GM04504 (cell line): ENCODE data around the gene PEX14.

ENCODE experiments used
- DNase-seq: peaks from one replicate; pipeline ENCODE4 v3.0.0-alpha.2; 2012; ENCODE audit warnings: low read depth

Gene PEX14

DNA sequence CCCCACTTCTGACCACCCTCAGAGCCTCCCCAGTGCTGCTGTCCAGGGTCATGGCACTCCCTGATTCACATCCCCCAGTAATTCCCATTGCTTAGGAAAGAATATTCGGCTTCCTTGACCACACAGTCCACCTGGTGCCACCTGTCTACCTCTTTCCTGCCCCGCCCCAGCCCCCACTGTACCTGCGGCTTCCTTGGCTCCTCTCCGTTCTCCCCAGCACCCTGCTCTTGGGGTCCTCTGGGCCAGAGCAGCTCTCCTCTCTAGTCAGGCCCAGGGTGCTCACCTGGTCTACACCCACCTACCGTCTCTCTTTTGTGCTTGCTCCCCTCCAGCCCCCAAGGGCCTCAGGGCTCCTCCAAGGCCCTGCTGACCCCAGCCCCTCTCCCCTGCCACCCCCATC is 142.6 kb downstream of the PEX14 start:
- no peak for DNase-seq

DNA sequence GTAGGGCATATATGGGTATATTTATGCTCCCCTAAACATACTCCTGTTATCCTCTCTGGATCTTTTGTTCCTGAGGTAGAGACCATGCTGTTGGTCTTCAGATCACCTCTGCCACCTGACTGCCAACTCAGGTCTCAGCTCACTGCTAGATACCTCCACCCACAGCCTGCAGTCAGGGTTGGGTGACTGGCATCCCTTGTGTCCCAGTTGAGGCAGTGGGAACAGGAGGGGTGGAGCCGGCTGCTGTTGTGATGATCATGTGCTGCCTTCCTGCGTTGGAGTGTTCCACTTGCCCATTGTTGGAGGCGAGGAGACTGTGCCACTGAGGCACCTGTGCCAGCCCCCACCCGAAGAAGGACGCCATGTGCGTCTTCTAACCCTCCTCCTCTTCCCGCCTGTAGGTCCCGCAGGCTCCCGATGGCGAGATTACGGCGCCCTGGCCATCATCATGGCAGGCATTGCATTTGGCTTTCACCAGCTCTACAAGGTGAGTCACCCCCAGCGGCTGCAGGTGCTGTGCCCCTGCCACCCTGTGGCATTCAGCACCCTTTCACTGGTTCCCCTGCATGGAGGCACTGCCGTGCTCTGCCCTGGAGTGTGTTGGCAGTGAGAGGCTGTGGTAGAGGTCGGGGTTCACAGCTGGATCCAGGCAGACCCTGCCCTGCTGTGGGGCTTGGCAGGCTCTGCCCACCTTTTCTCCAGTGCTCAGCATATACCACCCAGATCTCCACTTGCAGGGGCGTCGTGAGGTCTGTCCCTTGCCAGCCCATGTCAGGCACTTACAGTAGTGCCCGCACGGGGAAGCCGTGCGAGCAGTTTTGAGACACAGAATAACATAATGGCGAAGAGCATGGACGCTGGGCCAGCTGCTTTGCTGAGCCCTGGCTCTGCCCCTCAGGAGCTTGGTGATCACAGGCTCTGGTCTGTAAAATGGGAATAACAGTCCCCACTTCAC is 143.5 kb downstream of the PEX14 start:
- DNase-seq: no peak

DNA sequence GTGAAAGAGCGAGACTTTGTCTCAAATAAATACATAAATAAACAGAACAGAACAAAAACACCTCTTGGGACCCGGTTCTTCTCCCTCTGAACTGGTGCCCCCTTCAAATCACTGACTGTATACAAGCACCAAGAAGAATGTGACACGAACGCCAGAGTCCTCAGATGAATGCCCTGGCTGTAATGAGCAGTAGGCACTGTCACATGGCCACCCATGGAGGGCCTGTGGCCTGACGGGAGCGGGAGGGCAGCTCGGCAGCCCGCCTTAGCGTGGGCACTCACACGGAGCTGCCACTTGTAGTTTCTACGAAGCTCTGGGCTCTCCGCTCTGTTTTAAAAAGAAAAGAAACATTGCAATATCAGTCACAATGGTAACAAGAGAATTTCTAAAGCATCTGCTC is 146.0 kb downstream of the PEX14 start:
- no peak for DNase-seq

DNA sequence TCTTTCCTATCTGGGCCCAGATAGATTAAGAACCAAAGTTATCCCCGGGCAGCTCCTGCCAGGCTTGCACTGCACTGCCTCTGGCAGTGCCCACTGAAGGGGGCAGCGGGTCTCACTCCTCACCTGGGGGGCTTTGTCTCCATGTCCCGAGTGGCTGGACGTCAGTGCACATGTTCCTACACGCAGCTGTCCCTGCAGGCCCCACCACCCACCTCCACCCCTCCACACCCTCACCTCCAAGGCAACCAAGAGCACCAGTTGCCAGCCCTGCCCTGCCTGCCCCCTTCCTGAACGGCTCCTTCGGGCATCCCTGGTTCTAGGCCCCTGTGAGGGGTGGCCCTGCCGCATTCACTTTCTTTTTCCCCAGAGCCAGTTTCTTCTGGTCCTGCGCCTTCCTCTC is 147.2 kb downstream of the PEX14 start:
- DNase-seq: no peak

DNA sequence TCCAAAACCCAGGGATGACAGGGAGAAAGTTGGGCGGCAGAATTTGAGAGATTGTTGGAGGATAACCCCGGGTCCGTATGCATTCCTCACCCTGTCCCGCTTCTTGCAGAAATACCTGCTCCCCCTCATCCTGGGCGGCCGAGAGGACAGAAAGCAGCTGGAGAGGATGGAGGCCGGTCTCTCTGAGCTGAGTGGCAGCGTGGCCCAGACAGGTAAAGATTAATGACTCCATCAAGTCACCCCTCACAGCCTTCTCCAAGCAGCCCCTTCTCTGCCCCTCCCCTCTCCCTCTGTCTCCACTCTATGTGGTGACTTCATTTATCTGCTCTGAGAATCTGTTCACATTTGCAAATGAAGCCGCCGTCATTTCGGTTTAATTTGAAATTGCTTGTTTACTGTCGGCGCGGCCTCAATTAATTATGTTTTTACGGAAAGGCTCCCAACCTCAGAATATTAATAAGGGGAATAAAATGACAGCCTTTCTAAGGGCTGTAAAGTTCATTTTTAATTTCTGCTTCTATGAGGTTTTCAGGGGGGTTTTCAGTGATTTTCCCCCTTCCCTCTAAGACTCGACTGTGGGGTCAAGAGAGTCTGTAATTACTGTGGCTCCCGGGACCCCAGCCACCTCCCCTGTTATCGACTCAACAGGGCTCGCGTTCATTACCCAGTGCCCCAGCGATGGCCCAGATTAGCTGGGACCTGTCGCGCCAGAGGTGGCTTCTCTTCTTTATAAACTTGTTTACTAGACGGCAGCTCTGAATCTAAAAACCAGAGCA is 148.3 kb downstream of the PEX14 start:
- DNase-seq: no peak

DNA sequence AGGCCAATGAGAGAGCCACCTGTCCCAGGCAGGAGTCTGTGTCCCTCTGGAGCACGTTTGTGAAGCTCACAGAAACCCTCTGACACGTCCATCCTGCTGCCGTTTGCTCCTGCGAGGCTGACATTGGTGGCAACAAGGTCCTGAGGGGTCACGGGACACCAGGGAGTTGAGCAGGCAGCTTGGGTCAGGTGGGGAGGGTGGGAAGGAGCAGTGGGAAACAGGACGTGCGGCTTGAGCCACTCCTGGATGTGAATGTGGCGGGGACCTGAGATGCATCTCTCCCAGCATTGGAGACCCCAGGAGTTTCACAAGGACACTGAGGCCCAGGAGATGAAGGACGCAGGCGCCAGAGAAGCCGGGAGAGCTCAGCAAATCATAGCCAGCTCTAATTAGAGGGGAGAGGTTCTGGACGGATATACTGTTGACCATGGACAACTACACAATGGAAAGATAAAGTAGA is 149.0 kb downstream of the PEX14 start:
- DNase-seq: no peak

DNA sequence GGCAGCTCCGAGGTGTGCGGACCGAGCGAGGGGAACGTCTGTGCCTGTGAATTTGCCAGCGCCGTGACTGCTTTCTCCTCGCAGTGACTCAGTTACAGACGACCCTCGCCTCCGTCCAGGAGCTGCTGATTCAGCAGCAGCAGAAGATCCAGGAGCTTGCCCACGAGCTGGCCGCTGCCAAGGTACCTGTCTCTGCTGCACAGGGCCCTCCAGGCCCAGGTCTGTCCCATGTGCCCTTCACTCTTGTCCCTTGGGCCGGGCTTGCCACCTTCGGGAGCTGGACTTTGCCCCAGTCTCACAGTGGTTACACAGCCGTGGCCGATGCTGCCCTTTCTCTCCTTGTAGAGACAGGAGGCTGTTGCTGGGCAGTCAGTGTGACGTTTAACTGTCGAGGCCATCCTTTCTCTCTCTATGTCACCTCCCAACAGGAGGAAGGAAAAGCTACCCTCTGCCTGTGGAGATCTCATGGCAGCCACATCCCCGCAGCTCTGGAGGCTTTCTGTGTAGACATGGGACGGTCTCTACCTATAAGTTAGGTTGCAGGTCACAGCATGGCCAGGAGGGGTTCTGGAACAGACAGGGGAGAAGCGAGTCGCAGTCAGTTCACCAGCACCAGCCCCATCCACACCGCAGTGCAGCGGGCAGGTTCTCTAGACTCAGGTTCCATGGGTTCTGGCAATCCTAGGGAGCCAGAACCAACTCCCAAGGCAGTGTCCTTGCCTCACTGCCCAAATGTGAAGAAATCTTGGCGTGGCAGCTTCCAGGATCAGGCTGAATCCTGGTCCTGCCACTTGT is 149.7 kb downstream of the PEX14 start:
- DNase-seq: no peak

DNA sequence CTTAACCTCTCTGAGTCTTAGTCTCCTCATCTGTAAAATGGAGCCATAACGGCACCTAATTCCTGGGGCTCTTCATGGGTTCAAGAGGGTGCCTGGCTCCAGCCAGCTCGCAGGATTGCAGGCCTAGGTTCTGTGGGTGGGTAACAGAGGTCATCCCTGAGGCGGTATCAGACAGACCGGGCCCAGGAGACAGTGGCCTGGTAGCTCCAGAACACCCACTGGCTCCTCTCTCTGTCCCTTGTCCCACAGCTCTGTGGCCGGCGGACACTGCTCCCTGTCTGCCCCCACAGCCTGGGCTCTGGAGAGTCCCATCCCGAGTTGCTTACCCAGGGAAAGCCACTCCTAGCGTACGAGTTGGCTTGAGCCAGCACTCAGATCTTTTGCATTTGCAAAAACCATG is 150.3 kb downstream of the PEX14 start:
- DNase-seq: no peak

DNA sequence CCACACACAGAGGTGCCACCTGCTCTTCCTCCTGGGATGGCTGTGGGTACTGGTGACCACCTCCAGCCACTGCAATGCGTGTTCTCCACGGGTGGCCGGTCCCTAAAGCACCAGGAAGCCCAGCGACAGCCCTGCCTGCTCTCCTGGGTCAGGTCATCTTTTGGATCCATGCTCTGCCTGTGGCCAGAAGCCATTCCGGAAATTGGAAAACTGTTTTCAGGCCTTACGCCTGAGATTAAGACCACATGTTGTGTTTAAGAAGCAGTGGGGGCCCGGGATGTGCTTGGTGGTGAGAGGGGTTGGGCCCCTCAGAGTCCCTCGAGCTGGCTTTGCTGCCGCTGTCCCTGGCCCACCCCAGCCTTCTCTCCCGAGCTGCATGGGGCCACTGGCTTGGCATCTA is 150.8 kb downstream of the PEX14 start:
- DNase-seq: no peak

DNA sequence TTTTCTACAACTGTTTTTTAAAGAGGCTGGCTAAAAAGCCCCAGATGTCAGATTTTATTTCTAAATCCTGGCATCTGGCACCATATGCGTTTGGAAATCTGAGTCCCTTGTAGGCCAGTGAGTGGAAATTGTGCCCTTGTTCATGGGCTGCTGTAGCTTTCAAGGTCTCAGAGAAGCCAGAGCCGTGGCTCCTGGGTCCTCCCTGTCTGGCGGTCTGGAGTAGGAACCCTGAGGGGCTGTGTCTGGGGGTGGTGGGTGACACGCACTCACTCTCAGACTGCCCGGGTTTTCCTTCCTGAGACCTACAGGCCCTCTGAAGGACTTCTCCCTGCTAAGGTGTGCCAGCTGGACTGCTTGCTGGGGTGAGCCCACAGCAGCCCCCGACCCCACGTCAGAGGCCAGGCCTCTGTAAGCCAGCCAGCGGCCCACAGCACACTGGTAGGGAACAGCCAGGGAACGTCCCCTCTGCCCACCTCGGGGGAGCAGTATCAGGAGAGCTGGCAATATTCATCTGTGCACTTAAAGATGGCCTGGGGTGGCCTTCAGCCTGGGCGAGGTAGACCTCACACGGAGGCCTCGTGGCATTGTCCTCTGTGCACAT is 151.5 kb downstream of the PEX14 start:
- DNase-seq: no peak

DNA sequence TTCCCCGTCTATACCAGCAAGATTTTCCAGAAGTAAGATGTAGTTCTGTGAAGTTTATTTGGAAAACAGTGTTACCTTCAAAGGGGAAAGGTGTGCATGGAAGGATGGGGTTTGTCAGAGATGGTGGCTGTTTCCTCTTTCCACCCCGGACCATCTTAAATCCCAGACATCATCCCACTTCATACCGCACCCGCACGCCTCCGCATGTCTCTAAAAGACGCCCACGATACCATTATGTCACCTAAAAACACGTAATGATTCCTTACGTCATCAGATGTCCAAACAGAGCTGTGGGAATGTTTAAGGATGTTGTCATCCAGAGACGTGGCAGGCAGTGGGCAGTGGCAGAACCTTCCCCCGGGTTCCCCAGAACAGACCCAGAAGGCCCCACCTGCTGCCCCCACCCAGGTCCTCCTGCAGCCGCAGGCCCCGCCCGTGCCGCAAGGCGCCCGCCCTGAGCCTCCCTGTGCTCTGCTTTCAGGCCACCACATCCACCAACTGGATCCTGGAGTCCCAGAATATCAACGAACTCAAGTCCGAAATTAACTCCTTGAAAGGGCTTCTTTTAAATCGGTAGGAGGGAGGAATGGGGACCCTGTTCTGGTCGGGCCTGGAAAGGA is 152.2 kb downstream of the PEX14 start:
- no peak for DNase-seq

DNA sequence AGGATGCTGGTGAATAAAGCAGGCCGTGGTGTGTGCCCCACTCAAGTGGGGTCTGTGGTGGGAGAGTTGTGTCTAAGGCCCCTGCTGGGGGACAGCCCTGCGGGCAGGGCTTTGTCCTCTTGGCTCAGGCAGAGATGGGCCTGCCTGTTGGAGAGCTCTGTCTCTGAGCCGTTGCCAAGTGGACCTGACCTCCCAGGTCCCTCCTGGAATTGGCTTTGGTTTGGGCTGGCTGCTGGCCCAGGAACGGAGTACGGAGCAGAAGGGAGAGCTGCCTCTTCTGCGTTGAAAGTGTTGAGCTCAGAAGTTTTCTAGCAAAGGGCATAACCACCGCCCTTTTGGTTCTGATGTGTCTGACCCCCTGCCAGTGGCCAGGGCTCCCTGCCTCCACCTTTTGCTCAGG is 153.9 kb downstream of the PEX14 start:
- no peak for DNase-seq

DNA sequence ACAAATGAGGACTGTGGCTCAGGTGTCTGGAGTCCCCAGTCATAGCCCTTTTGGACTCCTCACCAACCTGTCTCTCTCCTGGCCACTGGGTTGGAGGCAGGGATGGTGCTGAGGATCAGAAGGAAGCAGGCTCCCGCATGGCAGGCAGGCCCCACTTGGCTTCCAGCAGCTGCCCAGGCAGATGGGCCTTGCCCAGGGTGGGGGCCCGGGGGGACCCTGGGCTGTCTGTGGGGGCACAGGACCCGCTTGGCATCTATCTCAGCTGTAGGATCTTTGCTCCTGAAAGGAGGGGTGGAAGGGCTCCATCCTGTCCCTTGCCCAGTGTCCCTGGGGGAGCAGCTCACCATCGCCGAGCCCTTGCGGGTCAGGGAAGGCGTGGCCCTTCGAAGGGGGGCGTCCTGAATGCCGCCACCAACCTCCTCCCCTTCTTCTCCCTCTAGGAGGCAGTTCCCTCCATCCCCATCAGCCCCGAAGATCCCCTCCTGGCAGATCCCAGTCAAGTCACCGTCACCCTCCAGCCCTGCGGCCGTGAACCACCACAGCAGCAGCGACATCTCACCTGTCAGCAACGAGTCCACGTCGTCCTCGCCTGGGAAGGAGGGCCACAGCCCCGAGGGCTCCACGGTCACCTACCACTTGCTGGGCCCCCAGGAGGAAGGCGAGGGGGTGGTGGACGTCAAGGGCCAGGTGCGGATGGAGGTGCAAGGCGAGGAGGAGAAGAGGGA is 154.5 kb downstream of the PEX14 start:
- no peak for DNase-seq

DNA sequence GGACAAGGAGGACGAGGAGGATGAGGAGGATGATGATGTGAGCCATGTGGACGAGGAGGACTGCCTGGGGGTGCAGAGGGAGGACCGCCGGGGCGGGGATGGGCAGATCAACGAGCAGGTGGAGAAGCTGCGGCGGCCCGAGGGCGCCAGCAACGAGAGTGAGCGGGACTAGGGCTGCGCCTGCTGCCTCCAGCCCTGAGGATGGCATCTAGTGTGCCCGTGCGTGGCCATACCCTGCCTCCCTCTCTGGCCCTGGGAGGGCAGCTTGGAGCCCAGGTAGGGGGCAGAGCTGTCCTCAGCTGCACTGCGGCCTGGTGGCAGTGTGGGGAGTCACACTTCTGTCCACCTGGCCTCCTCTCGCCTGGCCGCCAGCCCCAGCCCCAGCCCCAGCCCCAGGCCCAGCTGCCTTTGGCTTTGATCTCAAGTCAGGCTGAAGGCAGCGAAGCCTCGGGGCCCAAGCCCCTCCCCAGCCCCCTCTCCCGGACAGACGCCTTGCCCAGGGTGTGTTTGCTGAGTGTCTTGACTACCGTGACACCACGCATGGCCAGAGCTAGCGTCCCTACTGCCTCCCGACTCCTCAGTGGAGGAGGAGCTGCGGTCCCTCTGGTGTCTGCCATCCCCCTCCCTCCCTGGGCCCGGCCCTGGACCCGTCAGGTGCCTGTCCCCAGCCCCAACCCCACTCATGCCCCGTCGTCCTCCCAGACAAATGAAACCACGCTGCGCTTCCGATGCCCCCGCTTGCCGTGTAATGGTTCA is 155.2 kb downstream of the PEX14 start:
- DNase-seq: no peak

DNA sequence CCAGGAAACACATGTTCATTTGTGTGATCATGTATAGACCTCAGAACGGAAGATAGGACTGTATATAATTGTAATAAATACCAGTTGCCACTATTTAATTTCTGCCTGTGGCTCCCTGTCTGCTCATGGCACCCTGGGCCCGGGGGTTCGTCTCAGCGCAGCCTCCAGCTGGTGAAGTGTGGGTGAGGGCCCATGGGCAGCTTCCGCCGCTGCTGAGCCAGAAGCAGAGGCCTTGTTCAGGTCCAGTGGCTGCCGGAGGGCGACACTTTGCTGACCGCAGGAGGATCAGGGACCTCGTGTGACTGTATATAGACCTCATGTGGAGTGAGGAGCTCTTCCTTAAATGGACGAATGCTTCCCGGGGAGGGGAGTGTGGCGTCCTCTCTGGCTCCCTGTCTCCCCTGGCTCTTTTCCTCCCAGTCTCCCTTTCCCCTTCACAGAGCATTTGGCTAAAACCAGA is 155.9 kb downstream of the PEX14 start:
- DNase-seq: no peak

DNA sequence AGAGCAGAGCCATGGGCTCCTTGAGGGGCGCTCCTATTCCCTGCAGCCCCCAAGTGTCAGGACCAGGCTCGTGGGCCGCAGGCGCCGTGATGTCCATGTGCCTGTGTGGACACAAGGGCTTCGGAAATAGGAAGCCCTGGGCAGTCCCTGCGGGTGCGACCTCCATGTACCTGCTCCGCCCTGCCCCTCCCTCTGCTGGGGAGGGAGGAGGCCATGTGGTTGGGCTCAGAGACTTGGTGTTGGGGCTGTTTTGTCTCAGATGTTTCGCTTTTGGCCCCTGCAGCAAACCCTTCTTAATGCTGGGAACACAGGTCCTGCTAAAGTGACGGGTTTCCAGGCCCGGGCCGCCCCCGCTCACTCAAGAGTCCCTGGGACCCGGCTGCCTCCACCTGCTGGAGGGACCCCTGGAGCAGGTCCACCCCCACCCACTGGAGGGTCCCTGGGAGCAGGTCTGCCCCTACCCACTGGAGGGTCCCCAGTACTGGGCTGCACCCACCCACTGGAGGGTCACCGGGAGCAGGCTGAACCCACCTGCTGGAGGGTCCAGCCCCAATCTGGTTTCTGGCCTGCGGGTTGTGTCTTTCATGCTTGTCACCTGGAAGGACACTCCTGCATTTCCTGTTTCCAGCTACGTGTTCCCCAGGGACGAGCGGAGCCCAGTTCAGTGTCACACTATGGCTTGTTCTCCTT is 156.5 kb downstream of the PEX14 start:
- DNase-seq: no peak

DNA sequence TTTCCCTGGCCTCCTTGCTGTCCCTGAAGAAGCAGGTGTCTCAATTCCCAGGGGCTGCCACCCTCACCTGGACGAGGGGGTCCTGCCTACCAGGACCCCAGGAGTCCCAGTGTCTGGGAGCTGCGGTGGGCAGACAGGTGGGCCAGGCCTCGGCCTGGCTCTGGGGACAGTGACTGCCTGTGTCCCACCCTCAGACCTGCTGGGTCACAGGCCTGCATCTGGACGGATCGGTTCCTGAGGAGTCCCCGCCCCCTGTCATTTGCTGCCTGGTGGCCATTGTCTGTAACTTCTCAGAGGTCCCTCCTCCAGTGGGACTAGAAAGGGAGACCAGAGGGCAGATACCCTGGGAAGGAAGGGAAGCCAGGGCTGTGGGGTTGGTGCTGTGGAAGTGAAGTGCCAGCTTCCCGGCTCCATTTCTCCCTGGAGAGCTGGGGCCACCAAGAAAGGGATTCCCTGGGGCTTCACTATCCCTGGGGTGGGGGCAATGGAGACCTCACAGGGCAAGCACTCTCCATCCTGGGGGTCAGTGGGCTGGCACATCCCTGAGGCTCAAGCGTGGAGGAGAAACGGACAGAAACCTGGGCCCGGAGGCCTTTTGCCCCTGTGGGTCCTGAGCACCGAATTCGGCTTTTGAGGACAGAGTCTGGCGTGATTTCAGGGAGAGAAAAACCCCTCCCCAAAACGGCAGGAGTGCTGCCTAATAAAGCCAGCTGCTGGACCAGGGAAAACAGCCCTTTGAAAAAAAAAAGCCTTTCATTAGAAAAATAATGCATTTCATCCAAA is 157.3 kb downstream of the PEX14 start:
- no peak for DNase-seq

DNA sequence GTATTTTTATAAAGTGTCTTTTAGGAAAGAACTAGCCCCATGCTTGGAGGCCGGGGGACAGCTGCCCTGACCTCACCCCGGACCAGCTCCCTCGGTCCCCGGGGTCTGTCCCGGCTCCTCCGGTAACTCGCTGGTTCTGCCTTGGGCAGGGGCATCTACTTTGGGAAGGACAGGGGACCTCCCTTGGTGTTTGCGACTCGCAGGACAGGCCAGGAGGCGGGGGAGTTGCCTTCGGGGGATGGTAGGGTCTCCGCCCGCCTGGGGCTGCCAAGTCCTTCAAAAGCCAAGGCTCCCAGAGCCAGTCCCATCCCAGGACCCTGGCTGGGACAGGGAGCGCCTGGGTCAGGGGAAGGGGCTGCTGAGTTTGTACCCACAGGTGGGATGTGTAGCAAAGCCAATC is 157.9 kb downstream of the PEX14 start:
- DNase-seq: no peak

DNA sequence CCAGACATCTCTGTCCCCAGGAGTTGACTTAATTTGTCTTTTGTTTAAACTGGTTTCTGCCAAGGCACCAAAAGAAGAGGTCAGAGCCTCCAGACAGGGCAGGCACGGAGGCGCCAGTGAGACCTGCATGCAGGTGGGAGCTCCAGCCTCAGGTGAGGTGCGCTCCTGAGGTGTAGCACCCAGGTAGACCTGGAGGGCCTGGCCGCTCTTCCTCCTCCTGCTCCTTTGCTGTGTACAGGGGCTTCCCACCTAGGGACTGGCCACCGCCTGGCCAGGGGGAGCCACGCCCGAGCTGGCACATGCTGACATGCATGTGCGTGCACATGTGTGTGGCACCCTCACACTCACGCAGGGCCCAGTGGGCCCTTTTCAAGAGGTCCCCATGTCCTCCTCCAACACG is 158.7 kb downstream of the PEX14 start:
- no peak for DNase-seq
